ENCODE measurements around the gene ICOS.

Gene ICOS

GRCh38 chr2:204010628-204011560, 74.3 kb downstream of the ICOS start:
- DNase-seq (ENCODE audit: low read depth in 2 of 2), result no peak

Data from stimulated activated CD8-positive, alpha-beta memory T cell treated with anti-CD3 and anti-CD28 coated beads, Interleukin-2, amount 100 ng/mL, for 48 hours (primary cell).